Measurements from ENCODE around the gene CYP24A1. TPM values are rescaled to one million over a fixed set of nuclear protein-coding genes. Genes with fewer than 3 reads are reported as not detected.

The CYP24A1 gene
- total RNA-seq, 3 donors from 2014 or later, result not detected

DNA sequence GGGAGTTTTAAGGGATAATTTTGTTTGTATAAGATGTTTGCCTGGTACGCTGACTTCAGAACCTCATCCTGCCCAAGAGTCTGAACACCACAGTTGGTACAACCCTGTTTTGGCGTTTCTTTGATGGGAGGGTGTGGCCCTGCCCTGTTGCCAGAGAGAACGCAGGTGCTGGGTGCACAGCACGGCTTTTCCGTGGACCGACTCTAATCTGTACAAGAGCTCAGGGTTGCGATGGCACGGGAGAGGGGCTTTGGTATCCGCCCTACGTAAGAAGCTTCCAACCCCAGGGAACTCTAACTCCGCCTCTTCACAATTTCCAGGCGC lies 1.3 kb downstream of the CYP24A1 start:
- no peak for TF ChIP-seq CTCF (IDR thresholded peaks at IDR 0.05)
- Histone ChIP-seq H3K4me1 (ENCODE audit: low read depth) (peaks cover 13% of the 10 kb centered on the region), H3K9me3 (no peaks in the 10 kb centered on the region), H3K4me3 (no peak overlapping the region), H3K36me3 (ENCODE audit: low read depth) (no peaks in the 10 kb centered on the region)
- no peak for DNase-seq
- no peak for ATAC-seq
- intact Hi-C loops (cut with DNase I, micrococcal nuclease), result no loop called here

- Histone ChIP-seq H3K9me3 (no peaks in the 10 kb centered on the region), H3K36me3 (ENCODE audit: low read depth) (no peaks in the 10 kb centered on the region), H3K4me3 (no peak overlapping the region), H3K4me1 (ENCODE audit: low read depth) (peaks cover 13% of the 10 kb centered on the region)
- no peak for ATAC-seq
- no peak for DNase-seq
- no peak for TF ChIP-seq CTCF (IDR thresholded peaks at IDR 0.05)
- intact Hi-C loops (cut with DNase I, micrococcal nuclease), result no loop called here
Observed at GRCh38 chr20:54170963-54171362, 2.8 kb downstream of the CYP24A1 start.

DNA sequence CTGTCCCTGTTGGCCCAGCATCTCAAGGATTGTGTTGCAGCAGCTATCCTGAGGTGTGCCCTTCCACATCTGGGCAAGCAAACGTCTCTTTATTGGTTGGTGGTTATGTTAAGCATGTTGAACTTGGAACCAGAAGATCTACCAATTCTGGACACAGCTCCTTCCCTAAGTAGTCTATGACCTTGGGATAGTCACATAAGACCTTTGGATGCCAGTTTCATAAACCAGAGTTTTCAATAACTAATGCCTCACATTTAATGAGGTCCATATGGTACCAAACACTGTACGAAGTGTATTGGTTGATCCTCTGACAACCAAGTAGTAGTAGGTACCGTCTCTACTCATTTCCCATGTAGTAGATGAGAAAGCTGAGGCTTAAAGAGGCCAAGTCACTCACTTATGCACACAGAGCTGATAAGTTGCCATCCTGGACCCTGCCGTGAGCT lies 3.7 kb downstream of the CYP24A1 start:
- DNase-seq (no peak), ATAC-seq (no peak)
- Histone ChIP-seq H3K36me3 (ENCODE audit: low read depth) (no peaks in the 10 kb centered on the region), H3K4me1 (ENCODE audit: low read depth) (peaks cover 13% of the 10 kb centered on the region), H3K4me3 (no peak overlapping the region), H3K9me3 (no peaks in the 10 kb centered on the region)
- intact Hi-C loops (cut with DNase I, micrococcal nuclease), result no loop called here
- no peak for TF ChIP-seq CTCF (IDR thresholded peaks at IDR 0.05)

- intact Hi-C loops (cut with DNase I, micrococcal nuclease), result no loop called here
- H3K9me3 ChIP-seq, result no peaks in the 10 kb centered on the region
- H3K36me3 ChIP-seq (ENCODE audit: low read depth), result no peaks in the 10 kb centered on the region
- H3K4me1 ChIP-seq (ENCODE audit: low read depth), result peaks cover 9% of the 10 kb centered on the region
- no peak overlapping the region for H3K4me3 ChIP-seq
- peak; percentile 66 for ATAC-seq
- DNase-seq, result no peak
- TF ChIP-seq CTCF (IDR thresholded peaks at IDR 0.05), result no peak
Observed at GRCh38 chr20:54168961-54169862, 4.6 kb downstream of the CYP24A1 start.

DNA sequence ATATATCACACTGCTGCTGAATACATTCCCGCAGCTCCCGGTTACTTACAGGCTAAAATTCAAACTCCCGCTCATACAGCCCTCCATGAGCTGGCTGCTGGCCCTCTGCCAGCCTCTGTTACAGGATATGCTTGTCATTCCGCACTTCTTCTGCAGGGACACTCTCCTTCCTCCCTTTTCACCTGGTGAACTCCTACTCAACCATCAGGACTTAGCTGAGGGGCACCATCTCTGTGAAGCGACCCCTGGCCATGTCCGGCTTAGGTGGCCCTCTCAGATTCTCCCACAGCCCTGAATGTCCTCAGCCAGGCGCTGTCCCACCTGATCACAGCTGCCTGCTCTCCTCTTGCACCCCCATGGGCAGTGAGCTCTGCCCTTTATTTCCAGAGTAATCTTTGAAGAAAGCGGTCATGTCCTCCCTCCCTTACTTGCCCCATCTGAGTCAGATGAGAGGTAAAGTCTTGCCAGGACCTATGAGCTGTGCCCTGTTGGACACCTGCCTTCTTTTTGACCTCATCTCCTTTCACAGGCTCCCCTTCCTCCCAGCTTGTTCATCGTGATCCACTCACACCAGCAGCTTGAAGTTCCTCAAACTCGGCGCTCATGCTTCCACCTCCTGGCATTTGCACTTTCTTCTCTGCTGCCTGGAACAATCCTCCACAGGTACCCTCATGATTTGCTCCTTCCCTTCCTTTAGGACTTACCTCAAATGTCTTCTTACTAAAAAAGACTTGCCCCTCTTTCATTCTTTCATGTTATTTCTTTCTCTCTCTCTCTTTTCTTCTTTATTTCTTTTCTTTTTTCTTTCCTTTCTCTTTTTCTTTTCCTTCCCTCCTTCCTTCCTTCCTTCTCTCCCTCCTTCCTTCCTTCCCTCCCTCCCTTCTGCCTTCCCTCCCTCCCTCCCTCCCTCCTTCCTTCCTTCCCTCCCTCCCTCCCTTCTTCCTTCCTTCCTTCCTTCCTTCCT lies 5.6 kb downstream of the CYP24A1 start:
- TF ChIP-seq CTCF (IDR thresholded peaks at IDR 0.05), result no peak
- DNase-seq (no peak), ATAC-seq (no peak)
- H3K4me1 ChIP-seq (ENCODE audit: low read depth), result peaks cover 6% of the 10 kb centered on the region
- intact Hi-C loops (cut with DNase I, micrococcal nuclease), result no loop called here
- no peak overlapping the region for H3K4me3 ChIP-seq
- H3K9me3 ChIP-seq, result no peaks in the 10 kb centered on the region
- no peaks in the 10 kb centered on the region for H3K36me3 ChIP-seq (ENCODE audit: low read depth)
